ENCODE measurements around the gene INO80.

DNA sequence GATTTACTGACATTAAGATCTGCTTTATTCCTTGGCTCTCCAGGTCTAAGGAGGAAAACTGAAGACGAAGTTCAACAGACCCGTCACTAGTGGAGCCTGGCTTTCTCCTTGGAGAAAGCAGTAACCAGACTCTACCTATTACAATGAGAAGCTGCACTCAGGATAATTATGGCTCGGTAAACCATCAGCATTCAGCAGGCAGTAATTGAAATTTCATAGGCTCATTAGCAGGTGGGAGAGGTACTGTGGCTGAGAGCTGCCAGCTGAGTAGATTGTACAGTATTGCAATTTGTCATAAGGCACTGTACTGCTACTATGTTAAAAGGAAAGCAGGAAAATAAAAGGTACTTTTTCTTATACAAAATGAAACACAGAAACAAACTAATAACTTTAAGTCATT lies 111.6 kb downstream of the INO80 start:
- no peak for TF ChIP-seq POLR2A (IDR thresholded peaks at IDR 0.05)
- TF ChIP-seq CTCF (IDR thresholded peaks at IDR 0.05), result no peak
- TF ChIP-seq POLR2AphosphoS5 (IDR thresholded peaks at IDR 0.05), result no peak

All from breast epithelium (tissue), 3 donors.